ENCODE results near the gene TNNC2.

The TNNC2 gene

GRCh38 chr20:45779011-45779915 is 47.8 kb downstream of the TNNC2 start:
- no peak for DNase-seq

- DNase-seq, result no peak
Observed at GRCh38 chr20:45776931-45777330, 50.2 kb downstream of the TNNC2 start.

GRCh38 chr20:45775411-45775810 is 51.7 kb downstream of the TNNC2 start:
- no peak for DNase-seq

- no peak for DNase-seq
Observed at GRCh38 chr20:45774945-45775344, 52.2 kb downstream of the TNNC2 start.

All from stimulated activated CD4-positive, alpha-beta T cell treated with anti-CD3 and anti-CD28 coated beads, Interleukin-4, amount 100 ng/mL, for 4 hours (primary cell).